HCT116 (cell line): ENCODE measurements around the gene BCR. TPM values are rescaled to one million over a fixed set of nuclear protein-coding genes. Genes with fewer than 3 reads are reported as not detected.

Experiments used
- ATAC-seq: fragments of 200-7000 bp; cut with Tn5 transposase; 2 replicates; pipeline ENCODE4 v1.9.1; 2020; ENCODE audit warnings: mild to moderate bottlenecking, moderate library complexity
- BruUV-seq: library from RNA; stranded (reverse); fragments of 400-500 nt; replicated peaks from 2 replicates; lab custom pipeline; 2021; lab: Mats Ljungman, UMichigan
- CTCF ChIA-PET: fragments of 300-600 bp; sonication (Branson Sonifier 250); formaldehyde crosslinking; loops from one replicate; lab custom pipeline; 2021; ENCODE audit warnings: antibody characterized with exemption; lab: Charles Lee
- POLR2A ChIA-PET: fragments of 300-600, 350-600 bp; sonication (Branson Sonifier 250); formaldehyde crosslinking; loops from one replicate; lab custom pipeline; 2021; ENCODE audit warnings: antibody characterized with exemption; lab: Charles Lee
- RAD21 ChIA-PET, 2 experiments: fragments of 300-600 bp; sonication (Branson Sonifier 250); formaldehyde crosslinking; loops; one replicate each; lab custom pipeline; 2023; ENCODE audit warnings: low total read pairs in 2 of 2; ENCODE audit not compliant: uncharacterized antibody in 2 of 2, unreplicated experiment in 2 of 2, low non-redundant PET in 1 of 2; lab: Charles Lee
- DNase-seq: peaks from one replicate; pipeline ENCODE4 v3.0.0-alpha.2; 2010; ENCODE audit warnings: low read depth, low spot score
- H2AFZ ChIP-seq: fragments of 200-600 bp; shearing (Covaris generic), sonication (generic); 2 replicates; pipeline ENCODE4 v1.6.1; 2017; ENCODE audit warnings: low read depth, mixed run types, mixed read lengths, antibody characterized with exemption, low read length; ENCODE audit not compliant: poor library complexity, severe bottlenecking
- H3K27ac ChIP-seq: 2 replicates; pipeline ENCODE4 v1.5.1; 2012; ENCODE audit warnings: low read depth, low read length
- H3K27me3 ChIP-seq: fragments of 200-600 bp; sonication (generic); 2 replicates; pipeline ENCODE4 v1.6.1; 2016; ENCODE audit warnings: mixed run types, low read length, mixed read lengths; ENCODE audit not compliant: insufficient read depth
- H3K36me3 ChIP-seq, 2 experiments: fragments of 200-500 bp in 1 of 2; fragments of 200-600 bp in 1 of 2; sonication (Bioruptor generic) in 1 of 2; sonication (generic) in 1 of 2; 2 replicates each; pipeline versions ENCODE4 v1.5.1 to v1.6.1; 2014 to 2016; ENCODE audit warnings: low read length in 2 of 2, inconsistent platforms in 1 of 2, mixed read lengths in 1 of 2, mixed run types in 1 of 2; ENCODE audit not compliant: insufficient read depth in 2 of 2, control insufficient read depth in 1 of 2
- H3K4me1 ChIP-seq, 2 experiments: fragments of 200-600 bp in 1 of 2; sonication (generic) in 1 of 2; 2 replicates each; pipeline versions ENCODE4 v1.5.1 to v1.6.1; 2012 to 2017; ENCODE audit warnings: low read length in 2 of 2, inconsistent platforms in 1 of 2, mild to moderate bottlenecking in 1 of 2, mixed read lengths in 1 of 2, mixed run types in 1 of 2, moderate library complexity in 1 of 2; ENCODE audit not compliant: insufficient read depth in 2 of 2, control insufficient read depth in 1 of 2
- H3K4me2 ChIP-seq: fragments of 200-600 bp; sonication (generic); 2 replicates; pipeline ENCODE4 v1.6.1; 2017; ENCODE audit warnings: mixed run types, low read length, mixed read lengths
- H3K4me3 ChIP-seq, 2 experiments: fragments of 200-600 bp in 1 of 2; sonication (generic) in 1 of 2; replicated peaks in 1 of 2; 2 replicates each; pipeline ENCODE4 v1.5.1; 2011 to 2016; ENCODE audit warnings: low read length in 2 of 2, control low read depth in 1 of 2, low read depth in 1 of 2, mild to moderate bottlenecking in 1 of 2, mixed read lengths in 1 of 2, mixed run types in 1 of 2
- H3K79me2 ChIP-seq: fragments of 200-600 bp; sonication (generic); 2 replicates; pipeline ENCODE4 v1.6.1; 2017; ENCODE audit warnings: mild to moderate bottlenecking, mixed run types, low read length, moderate library complexity, mixed read lengths; ENCODE audit not compliant: insufficient read depth
- H3K9ac ChIP-seq: fragments of 200-600 bp; sonication (generic); 2 replicates; pipeline ENCODE4 v1.6.1; 2016; ENCODE audit warnings: low read length, mixed read lengths
- H3K9me2 ChIP-seq: fragments of 200-600 bp; sonication (generic), shearing (Covaris generic); 2 replicates; pipeline ENCODE4 v1.6.1; 2017; ENCODE audit warnings: mixed run types, mild to moderate bottlenecking, moderate library complexity; ENCODE audit not compliant: insufficient read depth
- H3K9me3 ChIP-seq, 2 experiments: fragments of 200-500 bp in 1 of 2; fragments of 200-600 bp in 1 of 2; sonication (Bioruptor generic) in 1 of 2; sonication (generic) in 1 of 2; 2 replicates each; pipeline ENCODE4 v1.6.1; 2014 to 2017; ENCODE audit warnings: low read length in 2 of 2, mixed read lengths in 2 of 2, inconsistent platforms in 1 of 2, low read depth in 1 of 2, mild to moderate bottlenecking in 1 of 2, mixed run types in 1 of 2, moderate library complexity in 1 of 2; ENCODE audit not compliant: control insufficient read depth in 1 of 2, insufficient read depth in 1 of 2
- H4K20me1 ChIP-seq: fragments of 200-600 bp; sonication (generic), shearing (Covaris generic); 2 replicates; pipeline ENCODE4 v1.6.1; 2017; ENCODE audit warnings: mixed run types, mild to moderate bottlenecking, moderate library complexity; ENCODE audit not compliant: insufficient read depth
- ATF3 ChIP-seq: IDR thresholded peaks from 2 replicates; pipeline ENCODE4 v1.6.1; 2012
- CTCF ChIP-seq, 3 experiments: fragments of 200-600 bp in 1 of 3; sonication (generic) in 1 of 3; IDR thresholded peaks in 2 of 3; conservative IDR thresholded peaks in 1 of 3; 2 replicates each; pipeline ENCODE4 v1.5.1; 2012 to 2017; ENCODE audit warnings: low read depth in 2 of 3, low read length in 2 of 3, antibody characterized with exemption in 1 of 3, borderline replicate concordance in 1 of 3, control low read depth in 1 of 3, mild to moderate bottlenecking in 1 of 3, mixed read lengths in 1 of 3, mixed run types in 1 of 3, moderate library complexity in 1 of 3; ENCODE audit not compliant: insufficient read depth in 1 of 3
- ELF1 ChIP-seq: IDR thresholded peaks from 2 replicates; pipeline ENCODE4 v1.6.1; 2012; ENCODE audit warnings: low read depth, borderline replicate concordance
- EZH2 ChIP-seq: fragments of 200-600 bp; sonication (generic); IDR thresholded peaks from 2 replicates; pipeline ENCODE4 v1.6.1; 2017; ENCODE audit warnings: antibody characterized with exemption, mixed run types
- EZH2phosphoT487 ChIP-seq: fragments of 200-600 bp; IDR thresholded peaks from 2 replicates; pipeline ENCODE4 v1.6.1; 2018; ENCODE audit warnings: antibody characterized with exemption, borderline replicate concordance
- POLR2A ChIP-seq: IDR thresholded peaks from 2 replicates; pipeline ENCODE4 v1.7.0; 2011; ENCODE audit warnings: borderline replicate concordance; ENCODE audit not compliant: insufficient read depth, insufficient read length; ENCODE audit errors: extremely low read depth
- RAD21 ChIP-seq: IDR thresholded peaks from 2 replicates; pipeline ENCODE4 v1.6.1; 2012; ENCODE audit warnings: low read depth, mild to moderate bottlenecking
- SIN3A ChIP-seq: IDR thresholded peaks from 2 replicates; pipeline ENCODE4 v1.6.1; 2012; ENCODE audit warnings: low read depth
- SP1 ChIP-seq: IDR thresholded peaks from 2 replicates; pipeline ENCODE4 v1.6.1; 2012; ENCODE audit warnings: low read depth
- SRF ChIP-seq: IDR thresholded peaks from 2 replicates; pipeline ENCODE4 v1.6.1; 2012; ENCODE audit warnings: low read depth
- TCF7L2 ChIP-seq: IDR thresholded peaks from 2 replicates; pipeline ENCODE4 v1.7.0; 2011; ENCODE audit warnings: borderline replicate concordance, inconsistent platforms; ENCODE audit not compliant: insufficient read depth, insufficient read length; ENCODE audit errors: extremely low read depth
- ZBTB33 ChIP-seq: IDR thresholded peaks from 2 replicates; pipeline ENCODE4 v1.6.1; 2011; ENCODE audit warnings: mild to moderate bottlenecking, low read length, moderate library complexity; ENCODE audit not compliant: insufficient replicate concordance; ENCODE audit errors: extremely low read depth
- ZFX ChIP-seq: fragments of 450-650 bp; IDR thresholded peaks from 2 replicates; pipeline ENCODE4 v1.6.1; 2017
- ZNF274 ChIP-seq: fragments of 200-500 bp; sonication (Bioruptor generic); IDR thresholded peaks from 2 replicates; pipeline ENCODE4 v1.6.1; 2014; ENCODE audit warnings: mild to moderate bottlenecking, low read depth, low read length, inconsistent platforms
- intact Hi-C: fragments of 100-400 bp; cut with micrococcal nuclease; formaldehyde crosslinking; loops from 2 replicates; pipeline ENCODE4 v1.10.0; 2022
- total RNA-seq: library from RNA; stranded (reverse); gene quantifications from one replicate; pipeline ENCODE4 v1.2.1, GENCODE V29; 2021; ENCODE audit not compliant: unreplicated experiment

The BCR gene
- total RNA-seq, 1 experiment from 2014 or later = 39.7 TPM

- H3K9ac ChIP-seq = peak overlapping the region; percentile 41; the same call in 1 of the 2 replicates
- peak; percentile 15; the same call in 1 of the 2 replicates for ATAC-seq
- H2AFZ ChIP-seq = no peak overlapping the region
- no TSS peak for BruUV-seq
- H3K9me2 ChIP-seq = no peaks in the 10 kb centered on the region
- no peaks in the 10 kb centered on the region for H4K20me1 ChIP-seq
- peak overlapping the region; percentile 61 for H3K27ac ChIP-seq
- TF ChIP-seq ZFX (no peak), EZH2phosphoT487 (no peak), ELF1 (no peak), ATF3 (no peak), EZH2 (no peak), ZNF274 (no peak), SIN3A (no peak), SRF (no peak), TCF7L2 (no peak)
- ChIA-PET POLR2A (no interaction called here), CTCF (interaction anchor here (0.9 to 2.2 kb wide), 14 partner anchors 8 to 323 kb away, joined by 3 to 59 read pairs (median 10); partner anchors contain the start of genes BCR and RAB36), RAD21 (interaction anchor here (0.9 to 1.9 kb wide), 4 partner anchors 102 to 323 kb away, joined by 4 to 9 read pairs (median 4); partner anchors contain the start of genes BCR (in 1 of the 2) and RAB36 (in 1 of the 2))
- peak overlapping the region in 1 of 2 experiments; percentile 31; a peak in 1 of 4 replicates for H3K4me3 ChIP-seq
- H3K27me3 ChIP-seq = no peaks in the 10 kb centered on the region
- no peak for DNase-seq
- peaks cover 18 to 23% of the 10 kb centered on the region in 2 experiments for H3K4me1 ChIP-seq
- no peaks in the 10 kb centered on the region for H3K9me3 ChIP-seq
- H3K36me3 ChIP-seq = peaks cover 7 to 18% of the 10 kb centered on the region in 2 experiments; a peak in 3 of 4 replicates
- H3K79me2 ChIP-seq = no peaks in the 10 kb centered on the region; the same call in 1 of the 2 replicates
- peak overlapping the region; percentile 77 for H3K4me2 ChIP-seq
- intact Hi-C loops = loop anchor here (1.0 to 2.0 kb wide), 2 partner anchors 104 to 324 kb away; no protein-coding TSS in a partner anchor
Measured at GRCh38 chr22:23282516-23282915, 102.2 kb downstream of the BCR start.

GRCh38 chr22:23282986-23283385 is 102.7 kb downstream of the BCR start:
- POLR2A ChIA-PET = no interaction called here
- no TSS peak for BruUV-seq
- peaks cover 18 to 23% of the 10 kb centered on the region in 2 experiments for H3K4me1 ChIP-seq
- no peaks in the 10 kb centered on the region for H3K27me3 ChIP-seq
- H3K4me3 ChIP-seq = no peak overlapping the region
- DNase-seq (no peak), ATAC-seq (no peak)
- no peak overlapping the region for H3K9ac ChIP-seq
- no peaks in the 10 kb centered on the region; the same call in 1 of the 2 replicates for H3K79me2 ChIP-seq
- intact Hi-C loops = loop anchor here (1.0 to 2.0 kb wide), 2 partner anchors 105 to 324 kb away; no protein-coding TSS in a partner anchor
- RAD21 ChIA-PET = interaction anchor here in 1 of 2 experiments (1.9 kb wide), 1 partner anchor 105 kb away, joined by 9 read pairs; no protein-coding TSS in a partner anchor
- no peaks in the 10 kb centered on the region for H3K9me3 ChIP-seq
- CTCF ChIA-PET = interaction anchor here (1.2 to 2.2 kb wide), 7 partner anchors 7 to 323 kb away, joined by 3 to 59 read pairs (median 13); partner anchors contain the start of genes BCR and RAB36
- no peak overlapping the region; the same call in 1 of the 2 replicates for H3K27ac ChIP-seq
- peaks cover 7 to 18% of the 10 kb centered on the region in 2 experiments; a peak in 3 of 4 replicates for H3K36me3 ChIP-seq
- no peaks in the 10 kb centered on the region for H3K9me2 ChIP-seq
- no peak overlapping the region; the same call in 1 of the 2 replicates for H3K4me2 ChIP-seq
- no peak overlapping the region for H2AFZ ChIP-seq
- H4K20me1 ChIP-seq = no peaks in the 10 kb centered on the region
- TF ChIP-seq ZFX = no peak
- no peak for TF ChIP-seq EZH2phosphoT487
- no peak for TF ChIP-seq CTCF (IDR thresholded peaks at IDR 0.05 in 2 of 3, conservative IDR thresholded peaks at IDR 0.05 in 1 of 3; ENCODE audit: borderline replicate concordance in 1 of 3, insufficient read depth in 1 of 3, low read depth in 2 of 3, low read length in 2 of 3)
- no peak for TF ChIP-seq ZBTB33
- no peak for TF ChIP-seq RAD21
- TF ChIP-seq SIN3A = no peak
- TF ChIP-seq TCF7L2 = no peak
- TF ChIP-seq POLR2A = no peak
- no peak for TF ChIP-seq EZH2
- no peak for TF ChIP-seq SP1
